ENCODE results near the gene SULT6B1.

Gene SULT6B1

GRCh38 chr2:37143974-37144373, 44.5 kb downstream of the SULT6B1 start:
- Histone ChIP-seq H3K27me3 (ENCODE audit: insufficient read depth, low read length, poor library complexity) (no peaks in the 10 kb centered on the region), H3K79me2 (ENCODE audit: insufficient read depth, low read length) (peaks cover 16% of the 10 kb centered on the region), H3K36me3 (ENCODE audit: insufficient read depth, low read length) (peaks cover 93% of the 10 kb centered on the region), H3K4me2 (ENCODE audit: insufficient read depth, low read length) (no peak overlapping the region), H3K9ac (ENCODE audit: low read depth, low read length) (no peak overlapping the region), H2AFZ (ENCODE audit: low read depth, low read length) (no peak overlapping the region), H3K27ac (ENCODE audit: low read length) (no peak overlapping the region), H3K4me1 (ENCODE audit: insufficient read depth, low read length) (no peaks in the 10 kb centered on the region), H3K4me3 (ENCODE audit: low read depth in 1 of 2, low read length in 2 of 2) (no peak overlapping the region), H3K9me3 (ENCODE audit: insufficient read depth, low read length, severe bottlenecking) (no peaks in the 10 kb centered on the region), H4K20me1 (ENCODE audit: insufficient read depth, low read length) (peaks cover 9% of the 10 kb centered on the region; the same call in 1 of the 2 replicates)
- no peak for ATAC-seq (ENCODE audit: insufficient read depth, low read depth)
- no peak for DNase-seq
- TF ChIP-seq EZH2 (IDR thresholded peaks at IDR 0.05; ENCODE audit: borderline replicate concordance, low read depth, low read length, severe bottlenecking) (no peak), CTCF (IDR thresholded peaks at IDR 0.05; ENCODE audit: borderline replicate concordance, extremely low read depth, low read length, poor library complexity, severe bottlenecking) (no peak)

GRCh38 chr2:37142546-37142945, 45.9 kb downstream of the SULT6B1 start:
- Histone ChIP-seq H3K36me3 (ENCODE audit: insufficient read depth, low read length) (peaks cover 93% of the 10 kb centered on the region), H3K27me3 (ENCODE audit: insufficient read depth, low read length, poor library complexity) (no peaks in the 10 kb centered on the region), H2AFZ (ENCODE audit: low read depth, low read length) (no peak overlapping the region), H3K4me2 (ENCODE audit: insufficient read depth, low read length) (no peak overlapping the region), H3K4me1 (ENCODE audit: insufficient read depth, low read length) (no peaks in the 10 kb centered on the region), H3K9me3 (ENCODE audit: insufficient read depth, low read length, severe bottlenecking) (no peaks in the 10 kb centered on the region), H3K4me3 (ENCODE audit: low read depth in 1 of 2, low read length in 2 of 2) (no peak overlapping the region), H3K9ac (ENCODE audit: low read depth, low read length) (no peak overlapping the region), H3K27ac (ENCODE audit: low read length) (no peak overlapping the region), H4K20me1 (ENCODE audit: insufficient read depth, low read length) (no peaks in the 10 kb centered on the region; the same call in 1 of the 2 replicates), H3K79me2 (ENCODE audit: insufficient read depth, low read length) (0 out of 2 replicates have a peak, but pooled peaks cover 3% of the 10 kb centered on the region)
- ATAC-seq (ENCODE audit: insufficient read depth, low read depth) (no peak), DNase-seq (no peak)
- no peak for TF ChIP-seq CTCF (IDR thresholded peaks at IDR 0.05; ENCODE audit: borderline replicate concordance, extremely low read depth, low read length, poor library complexity, severe bottlenecking)
- no peak for TF ChIP-seq EZH2 (IDR thresholded peaks at IDR 0.05; ENCODE audit: borderline replicate concordance, low read depth, low read length, severe bottlenecking)

GRCh38 chr2:37132914-37133313, 55.6 kb downstream of the SULT6B1 start:
- Histone ChIP-seq H3K27me3 (ENCODE audit: insufficient read depth, low read length, poor library complexity) (no peaks in the 10 kb centered on the region), H3K9me3 (ENCODE audit: insufficient read depth, low read length, severe bottlenecking) (no peaks in the 10 kb centered on the region), H3K4me3 (ENCODE audit: low read depth in 1 of 2, low read length in 2 of 2) (no peak overlapping the region), H3K4me2 (ENCODE audit: insufficient read depth, low read length) (no peak overlapping the region), H3K27ac (ENCODE audit: low read length) (no peak overlapping the region), H2AFZ (ENCODE audit: low read depth, low read length) (no peak overlapping the region), H3K36me3 (ENCODE audit: insufficient read depth, low read length) (peaks cover 98% of the 10 kb centered on the region), H3K79me2 (ENCODE audit: insufficient read depth, low read length) (peaks cover 12% of the 10 kb centered on the region), H4K20me1 (ENCODE audit: insufficient read depth, low read length) (peaks cover 2% of the 10 kb centered on the region; the same call in 1 of the 2 replicates), H3K9ac (ENCODE audit: low read depth, low read length) (no peak overlapping the region), H3K4me1 (ENCODE audit: insufficient read depth, low read length) (no peaks in the 10 kb centered on the region)
- no peak for TF ChIP-seq EZH2 (IDR thresholded peaks at IDR 0.05; ENCODE audit: borderline replicate concordance, low read depth, low read length, severe bottlenecking)
- TF ChIP-seq CTCF (IDR thresholded peaks at IDR 0.05; ENCODE audit: borderline replicate concordance, extremely low read depth, low read length, poor library complexity, severe bottlenecking) = no peak
- DNase-seq = no peak
- no peak for ATAC-seq (ENCODE audit: insufficient read depth, low read depth)

GRCh38 chr2:37125416-37125815, 63.1 kb downstream of the SULT6B1 start:
- no peaks in the 10 kb centered on the region for H3K27me3 ChIP-seq (ENCODE audit: insufficient read depth, low read length, poor library complexity)
- no peak overlapping the region for H3K4me3 ChIP-seq (ENCODE audit: low read depth in 1 of 2, low read length in 2 of 2)
- H3K9me3 ChIP-seq (ENCODE audit: insufficient read depth, low read length, severe bottlenecking) = no peaks in the 10 kb centered on the region
- no peak overlapping the region for H2AFZ ChIP-seq (ENCODE audit: low read depth, low read length)
- peaks cover 88% of the 10 kb centered on the region for H3K36me3 ChIP-seq (ENCODE audit: insufficient read depth, low read length)
- H4K20me1 ChIP-seq (ENCODE audit: insufficient read depth, low read length) = peaks cover 9% of the 10 kb centered on the region; the same call in 1 of the 2 replicates
- peaks cover 4% of the 10 kb centered on the region; the same call in 1 of the 2 replicates for H3K79me2 ChIP-seq (ENCODE audit: insufficient read depth, low read length)
- DNase-seq (no peak), ATAC-seq (ENCODE audit: insufficient read depth, low read depth) (no peak)
- H3K9ac ChIP-seq (ENCODE audit: low read depth, low read length) = no peak overlapping the region
- no peak for TF ChIP-seq CTCF (IDR thresholded peaks at IDR 0.05; ENCODE audit: borderline replicate concordance, extremely low read depth, low read length, poor library complexity, severe bottlenecking)
- no peak for TF ChIP-seq EZH2 (IDR thresholded peaks at IDR 0.05; ENCODE audit: borderline replicate concordance, low read depth, low read length, severe bottlenecking)
- no peaks in the 10 kb centered on the region for H3K4me1 ChIP-seq (ENCODE audit: insufficient read depth, low read length)
- no peak overlapping the region for H3K4me2 ChIP-seq (ENCODE audit: insufficient read depth, low read length)
- no peak overlapping the region for H3K27ac ChIP-seq (ENCODE audit: low read length)
